LoVo (cell line): ENCODE measurements around the gene FSCN2.
"Not testable (repeated sequence)": the region's sequence is repeated elsewhere in the genome, so short reads cannot be mapped to it uniquely, and the experiment has no call there.

Experiments
- DNase-seq: peaks from one replicate; pipeline ENCODE4 v3.0.0-alpha.2; 2016; ENCODE audit warnings: low spot score

Gene FSCN2

DNA sequence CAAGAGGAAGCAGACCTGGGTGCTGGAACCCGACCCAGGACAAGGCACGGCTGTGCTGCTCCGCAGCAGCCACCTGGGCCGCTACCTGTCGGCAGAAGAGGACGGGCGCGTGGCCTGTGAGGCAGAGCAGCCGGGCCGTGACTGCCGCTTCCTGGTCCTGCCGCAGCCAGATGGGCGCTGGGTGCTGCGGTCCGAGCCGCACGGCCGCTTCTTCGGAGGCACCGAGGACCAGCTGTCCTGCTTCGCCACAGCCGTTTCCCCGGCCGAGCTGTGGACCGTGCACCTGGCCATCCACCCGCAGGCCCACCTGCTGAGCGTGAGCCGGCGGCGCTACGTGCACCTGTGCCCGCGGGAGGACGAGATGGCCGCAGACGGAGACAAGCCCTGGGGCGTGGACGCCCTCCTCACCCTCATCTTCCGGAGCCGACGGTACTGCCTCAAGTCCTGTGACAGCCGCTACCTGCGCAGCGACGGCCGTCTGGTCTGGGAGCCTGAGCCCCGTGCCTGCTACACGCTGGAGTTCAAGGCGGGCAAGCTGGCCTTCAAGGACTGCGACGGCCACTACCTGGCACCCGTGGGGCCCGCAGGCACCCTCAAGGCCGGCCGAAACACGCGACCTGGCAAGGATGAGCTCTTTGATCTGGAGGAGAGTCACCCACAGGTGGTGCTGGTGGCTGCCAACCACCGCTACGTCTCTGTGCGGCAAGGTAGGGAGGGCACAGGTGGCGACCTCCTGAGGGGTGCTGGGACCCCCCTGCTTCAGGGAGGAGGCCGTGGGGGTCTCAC lies 667 bp downstream of the FSCN2 start:
- DNase-seq: no peak

DNA sequence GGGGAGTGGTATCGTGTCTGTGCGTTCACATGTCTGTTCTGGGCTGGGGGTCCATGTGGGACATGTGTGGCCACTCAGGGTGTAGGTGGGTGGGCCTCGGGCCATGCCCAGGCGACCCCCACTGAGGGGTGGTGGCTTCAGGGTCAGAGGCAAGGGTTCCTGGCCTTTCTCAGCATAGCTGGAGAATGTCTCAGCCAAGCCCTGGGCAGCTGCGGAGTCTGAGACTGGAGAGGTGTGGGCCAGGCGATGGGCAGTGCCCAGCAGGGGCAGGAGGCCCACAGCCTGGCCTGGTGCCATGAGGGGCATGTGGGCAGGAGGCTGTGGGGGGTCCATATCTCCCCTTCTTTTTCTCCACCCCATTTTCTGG lies 1.2 kb downstream of the FSCN2 start:
- no peak for DNase-seq

DNA sequence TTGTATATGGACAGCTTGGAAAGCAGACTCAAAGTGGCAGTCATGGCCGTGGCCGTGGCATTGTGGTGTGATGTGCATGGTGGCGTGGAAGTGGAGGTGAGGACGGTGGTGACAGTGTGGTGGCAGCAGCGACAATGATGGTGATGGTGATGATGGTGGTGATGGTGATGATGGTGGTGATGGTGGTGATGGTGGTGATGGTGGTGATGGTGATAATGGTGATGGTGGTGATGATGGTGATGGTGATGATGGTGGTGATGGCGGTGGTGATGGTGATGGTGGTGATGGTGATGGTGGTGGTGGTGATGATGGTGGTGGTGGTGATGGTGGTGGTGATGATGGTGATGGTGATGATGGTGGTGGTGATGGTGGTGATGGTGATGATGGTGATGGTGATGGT lies 2.8 kb downstream of the FSCN2 start:
- DNase-seq: not testable (repeated sequence)

DNA sequence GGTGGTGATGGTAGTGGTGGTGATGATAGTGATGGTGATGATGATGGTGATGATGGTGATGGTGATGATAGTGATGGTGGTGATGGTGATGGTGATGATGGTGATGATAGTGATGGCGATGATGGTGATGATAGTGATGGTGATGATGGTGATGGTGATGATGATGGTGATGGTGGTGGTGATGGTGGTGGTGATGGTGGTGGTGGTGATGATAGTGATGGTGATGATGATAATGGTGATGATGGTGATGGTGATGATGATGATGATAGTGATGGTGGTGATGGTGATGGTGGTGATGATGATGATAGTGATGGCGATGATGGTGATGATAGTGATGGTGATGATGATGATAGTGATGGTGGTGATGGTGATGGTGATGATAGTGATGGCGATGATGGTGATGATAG lies 3.8 kb downstream of the FSCN2 start:
- DNase-seq: not testable (repeated sequence)

DNA sequence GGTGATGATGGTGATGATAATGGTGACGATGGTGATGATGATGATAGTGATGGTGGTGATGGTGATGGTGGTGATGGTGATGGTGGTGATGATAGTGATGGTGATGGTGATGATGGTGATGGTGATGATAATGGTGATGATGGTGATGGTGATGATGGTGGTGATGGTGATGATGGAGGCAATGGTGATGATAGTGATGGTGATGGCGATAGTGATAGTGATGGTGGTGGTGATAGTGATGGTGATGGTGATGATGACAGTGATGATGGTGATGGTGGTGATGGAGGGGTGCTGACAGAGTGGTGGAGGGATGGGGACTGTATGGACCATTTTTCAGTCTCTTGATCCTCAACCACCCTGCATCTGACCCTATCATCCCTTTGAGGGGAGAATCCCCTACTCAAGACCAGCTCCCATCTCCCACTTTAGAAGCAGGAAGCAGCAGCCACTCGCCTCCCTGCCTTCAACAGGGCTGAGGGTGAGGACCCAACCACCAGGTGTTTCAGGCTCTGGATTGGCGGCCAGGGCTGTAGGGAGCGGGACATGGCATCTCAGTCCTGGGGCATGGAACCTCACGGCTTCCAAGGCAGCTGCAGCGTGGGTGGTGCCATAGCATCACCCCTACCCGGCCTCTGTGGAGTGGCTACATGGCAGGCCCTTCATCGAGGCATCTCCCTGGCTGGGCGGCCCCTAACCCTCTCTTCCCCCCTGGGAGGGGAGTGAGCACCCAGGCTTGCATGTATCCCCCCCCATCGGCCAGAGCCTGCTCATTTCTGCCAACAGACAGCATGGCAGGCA lies 4.5 kb downstream of the FSCN2 start:
- no peak for DNase-seq

DNA sequence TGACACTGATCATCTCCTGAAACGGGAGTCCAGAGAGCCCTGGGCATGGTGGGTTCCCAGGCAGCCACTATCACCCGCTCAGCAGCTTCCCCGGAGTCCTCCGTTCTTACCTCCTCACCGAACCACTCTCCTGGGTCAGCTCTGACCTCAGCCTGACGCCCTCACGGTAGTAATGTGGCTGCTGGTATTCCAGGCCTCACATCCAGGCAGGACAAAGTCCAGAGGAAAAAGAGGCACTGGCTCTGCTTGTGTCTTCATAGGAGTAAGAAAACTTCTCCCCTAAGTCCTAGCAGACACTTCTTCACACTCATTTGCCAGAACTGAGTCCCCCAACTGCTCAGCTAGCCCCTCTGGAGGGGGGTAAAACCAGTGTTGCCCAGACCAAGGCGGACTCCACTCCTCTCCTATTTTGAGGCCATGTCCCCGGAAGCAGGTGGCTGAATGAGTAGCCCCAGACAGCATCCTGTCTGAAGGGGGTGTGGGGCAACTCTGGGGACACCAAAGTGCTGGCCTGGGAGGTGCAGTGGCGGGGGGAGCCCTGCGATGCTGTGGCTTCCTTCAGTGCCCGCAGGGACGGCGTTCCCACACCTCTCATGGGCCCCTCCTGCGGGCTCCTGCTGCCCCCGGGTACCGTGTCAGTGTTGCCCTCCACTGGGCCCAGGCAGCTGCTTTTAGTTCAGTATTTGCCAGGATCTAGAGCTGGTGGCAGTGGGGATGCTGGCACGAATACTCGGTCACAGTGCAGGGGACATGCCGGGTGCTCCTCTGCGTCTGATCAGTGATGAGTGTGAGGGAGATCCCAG lies 5.4 kb downstream of the FSCN2 start:
- no peak for DNase-seq

DNA sequence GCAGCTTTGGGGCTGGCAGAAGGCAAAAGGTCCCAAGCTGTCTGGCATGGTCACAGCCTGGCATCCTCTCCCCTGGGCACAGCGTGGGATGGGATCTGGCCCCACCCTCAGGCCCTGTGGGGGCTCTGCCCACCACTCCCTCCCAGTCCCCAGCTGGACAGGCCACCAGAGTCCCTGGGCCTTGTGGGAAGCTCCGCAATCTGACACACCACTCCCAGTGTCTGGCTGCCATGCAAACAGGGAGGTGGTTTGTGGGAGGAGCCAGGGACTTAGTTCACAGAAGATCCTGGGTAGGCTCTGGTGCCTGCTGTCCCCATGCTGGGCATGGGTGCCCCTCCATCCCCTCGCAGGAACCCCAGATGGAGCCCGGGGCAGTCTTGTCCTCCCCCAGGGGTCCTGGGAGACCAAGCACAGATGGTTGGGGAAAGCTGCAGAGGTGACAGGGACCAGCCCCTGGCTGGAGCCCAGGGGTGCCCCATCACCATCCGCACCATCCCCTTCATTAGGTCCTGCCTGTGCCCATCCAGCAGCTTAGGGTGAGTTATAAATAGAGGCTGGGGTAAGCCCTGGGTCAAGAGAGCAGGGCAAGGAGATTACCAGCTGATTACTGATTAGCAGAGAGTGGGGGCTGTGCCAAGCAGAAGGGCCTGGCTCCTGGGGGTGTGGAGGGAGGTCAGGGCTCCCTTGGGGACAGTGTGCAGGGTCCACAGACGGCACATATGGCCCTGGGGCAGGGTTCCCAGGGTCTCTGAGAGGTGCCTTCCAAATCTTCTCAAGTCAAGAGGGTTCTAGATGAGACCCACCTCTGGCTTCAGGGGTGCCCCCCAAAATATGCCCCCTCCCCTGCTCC lies 6.2 kb downstream of the FSCN2 start:
- DNase-seq: no peak

DNA sequence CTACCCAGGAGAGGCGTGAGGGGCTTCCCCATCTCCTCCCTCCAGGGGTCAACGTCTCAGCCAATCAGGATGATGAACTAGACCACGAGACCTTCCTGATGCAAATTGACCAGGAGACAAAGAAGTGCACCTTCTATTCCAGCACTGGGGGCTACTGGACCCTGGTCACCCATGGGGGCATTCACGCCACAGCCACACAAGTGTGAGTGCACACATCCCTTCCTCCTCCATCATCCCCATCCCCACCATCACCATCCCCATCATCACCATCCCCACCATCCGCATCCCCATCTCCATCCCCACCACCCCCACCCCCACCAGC lies 6.8 kb downstream of the FSCN2 start:
- DNase-seq: no peak

DNA sequence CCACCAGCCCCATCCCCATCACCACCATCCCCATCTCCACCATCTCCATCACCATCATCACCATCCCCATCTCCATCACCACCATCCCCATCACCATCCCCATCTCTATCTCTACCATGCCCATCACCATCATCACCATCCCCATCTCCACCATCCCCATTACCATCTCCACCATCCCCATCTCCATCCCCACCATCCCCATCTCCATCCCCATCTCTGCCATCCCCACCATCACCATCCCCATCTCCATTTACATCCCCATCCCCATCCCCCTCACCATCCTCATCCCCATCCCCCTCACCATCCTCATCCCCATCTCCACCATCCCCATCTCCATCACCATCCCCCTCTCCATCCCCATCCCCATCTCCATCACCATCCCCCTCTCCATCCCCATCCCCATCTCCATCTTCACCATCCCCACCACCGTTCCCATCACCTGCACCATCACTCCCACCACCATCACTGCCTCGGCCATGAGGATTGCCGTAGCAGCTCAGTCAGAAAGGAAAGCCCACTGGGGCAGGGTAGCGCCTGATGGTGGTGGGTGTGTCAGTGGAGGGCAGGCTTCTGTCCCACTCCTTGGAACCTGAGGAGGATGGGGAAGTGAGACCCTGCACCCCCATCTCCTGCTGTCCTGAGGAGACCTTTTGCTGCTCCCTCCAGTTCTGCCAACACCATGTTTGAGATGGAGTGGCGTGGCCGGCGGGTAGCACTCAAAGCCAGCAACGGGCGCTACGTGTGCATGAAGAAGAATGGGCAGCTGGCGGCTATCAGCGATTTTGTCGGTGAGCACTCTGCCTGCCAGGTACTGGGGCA lies 7.5 kb downstream of the FSCN2 start:
- no peak for DNase-seq

DNA sequence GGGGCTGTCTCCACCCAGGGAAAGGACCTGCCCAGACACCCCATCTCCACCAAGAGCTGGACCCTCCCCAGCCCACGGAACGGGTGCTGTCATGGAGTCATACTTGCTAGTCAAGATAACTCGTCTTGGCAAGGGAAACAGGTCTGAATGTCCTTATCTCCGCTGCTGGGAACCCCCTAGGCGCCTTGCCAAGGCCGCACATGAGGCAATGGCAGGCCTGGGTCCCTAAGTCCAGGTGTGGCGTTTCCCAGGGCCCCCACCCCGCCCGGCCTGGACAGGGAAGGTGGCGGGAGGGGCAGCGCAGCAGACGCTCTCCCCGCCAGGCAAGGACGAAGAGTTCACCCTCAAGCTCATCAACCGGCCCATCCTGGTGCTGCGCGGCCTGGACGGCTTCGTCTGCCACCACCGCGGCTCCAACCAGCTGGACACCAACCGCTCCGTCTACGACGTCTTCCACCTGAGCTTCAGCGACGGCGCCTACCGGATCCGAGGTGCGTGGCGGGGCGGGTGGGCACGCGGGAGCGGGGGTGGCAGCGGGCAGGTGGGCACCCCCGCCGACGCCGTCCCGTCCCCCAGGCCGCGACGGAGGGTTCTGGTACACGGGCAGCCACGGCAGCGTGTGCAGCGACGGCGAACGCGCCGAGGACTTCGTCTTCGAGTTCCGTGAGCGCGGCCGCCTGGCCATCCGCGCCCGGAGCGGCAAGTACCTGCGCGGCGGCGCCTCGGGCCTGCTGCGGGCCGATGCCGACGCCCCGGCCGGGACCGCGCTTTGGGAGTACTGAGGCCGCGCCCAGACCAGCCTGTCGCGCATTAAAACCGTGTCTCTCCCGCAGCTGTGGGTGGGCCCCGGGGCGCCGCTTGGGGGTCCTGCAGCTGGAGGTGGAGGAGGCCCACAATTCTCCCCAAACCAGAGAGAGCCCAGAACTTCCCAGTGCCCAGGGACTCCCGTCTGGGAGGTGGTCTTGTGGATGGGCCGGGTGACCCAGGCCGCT lies 8.4 kb downstream of the FSCN2 start:
- no peak for DNase-seq

DNA sequence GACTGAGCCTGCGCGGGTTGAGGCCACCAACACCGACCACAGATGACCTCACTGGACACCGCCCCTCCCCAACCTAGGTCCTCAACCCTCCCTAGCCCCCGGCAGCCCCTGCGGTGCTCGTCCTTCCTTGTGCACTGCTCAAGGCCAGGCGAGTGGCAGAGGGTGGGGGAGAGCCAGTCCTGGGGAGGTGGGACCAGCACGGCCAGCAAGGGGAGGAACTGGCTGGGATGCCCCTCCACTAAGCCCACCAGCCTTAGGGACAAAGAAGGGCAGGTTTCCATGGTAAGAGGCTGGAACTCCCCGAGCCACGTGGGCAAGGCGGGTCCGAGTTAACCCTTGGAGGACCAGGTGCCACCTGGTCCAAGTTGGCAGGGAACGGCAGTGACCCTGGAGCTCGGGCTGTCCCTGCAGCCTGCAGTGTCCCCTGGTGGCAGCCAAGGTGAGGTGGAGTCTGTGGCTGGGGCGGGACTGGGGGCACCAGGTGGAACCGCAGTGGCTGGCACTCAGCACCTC lies 9.2 kb downstream of the FSCN2 start:
- no peak for DNase-seq

DNA sequence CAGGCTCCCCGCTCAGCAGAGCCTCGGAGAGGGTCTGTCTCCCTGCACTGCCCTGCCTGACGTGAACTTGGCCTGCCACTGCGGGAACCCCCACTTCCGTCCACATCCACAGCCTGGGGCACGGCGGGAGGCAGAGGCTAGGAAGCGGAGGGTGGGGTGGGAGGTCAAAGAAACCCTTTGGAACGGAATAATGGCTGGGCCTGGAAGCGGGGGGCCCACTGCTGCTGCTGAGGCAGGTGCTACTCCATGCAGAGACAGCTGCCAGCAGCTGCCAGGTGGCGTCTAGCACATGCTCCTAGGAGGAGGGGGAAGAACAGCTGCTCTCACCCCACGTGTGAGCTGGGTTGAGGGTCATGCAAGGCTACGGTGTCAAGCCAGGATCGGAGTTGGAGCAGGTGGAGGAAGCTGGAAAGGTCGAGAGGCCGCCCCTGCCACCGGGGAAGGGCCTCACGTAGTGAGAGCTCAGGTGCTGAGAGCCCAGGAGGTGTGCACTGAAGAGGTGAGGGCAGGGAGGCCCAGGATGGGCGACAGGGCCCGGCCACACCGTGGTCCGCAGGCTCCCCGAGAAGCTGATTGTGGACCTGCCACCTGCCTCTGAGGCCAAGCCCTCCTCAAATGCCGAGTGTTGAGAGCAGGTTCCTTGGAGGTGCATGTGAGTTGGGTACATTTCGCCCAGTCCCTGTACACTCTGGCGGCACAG lies 9.8 kb downstream of the FSCN2 start:
- DNase-seq: no peak

DNA sequence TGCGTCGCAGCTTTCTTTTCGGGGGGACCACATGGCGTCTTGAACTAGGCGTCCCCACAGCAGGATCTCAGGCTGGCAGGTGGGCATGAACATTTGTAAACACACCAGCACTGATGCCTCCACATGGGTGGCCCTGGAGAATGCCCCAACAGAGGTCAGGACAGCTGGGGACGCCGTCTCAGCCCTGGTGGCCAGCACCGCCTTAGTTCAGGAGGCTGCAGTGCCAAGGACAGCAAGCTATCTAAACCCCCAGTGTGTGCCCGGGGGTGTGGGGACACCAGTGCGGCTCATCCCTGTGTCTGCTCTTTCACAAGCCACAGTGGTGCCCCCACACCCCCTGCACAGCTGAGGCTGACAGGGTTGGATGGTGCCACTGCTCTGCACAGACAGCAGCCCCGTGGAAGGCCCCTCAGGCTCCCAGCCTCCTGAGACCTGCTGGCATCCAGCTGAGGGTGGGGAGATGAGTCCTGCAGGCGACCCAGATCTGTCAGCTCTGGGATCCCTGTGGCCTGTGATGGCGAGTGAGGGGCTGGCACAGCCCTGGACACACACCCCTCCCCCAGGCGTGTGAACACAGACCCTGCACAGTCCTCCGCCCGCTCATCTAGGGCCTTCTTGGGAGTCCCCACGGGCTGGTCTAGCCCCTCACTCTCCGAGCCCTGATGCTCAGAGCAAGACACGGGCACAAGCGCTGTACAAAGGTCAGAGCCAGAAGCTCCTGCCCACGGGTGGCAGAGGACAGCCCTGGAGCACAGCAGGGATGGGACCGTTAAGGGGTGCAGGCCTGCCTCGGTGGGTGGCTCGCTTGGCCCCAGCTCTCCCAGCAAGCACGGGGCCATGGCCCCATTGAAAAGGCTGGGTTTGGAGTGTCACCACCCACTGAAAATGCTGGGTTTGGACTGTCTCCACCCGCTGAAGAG lies 10.7 kb downstream of the FSCN2 start:
- DNase-seq: no peak

DNA sequence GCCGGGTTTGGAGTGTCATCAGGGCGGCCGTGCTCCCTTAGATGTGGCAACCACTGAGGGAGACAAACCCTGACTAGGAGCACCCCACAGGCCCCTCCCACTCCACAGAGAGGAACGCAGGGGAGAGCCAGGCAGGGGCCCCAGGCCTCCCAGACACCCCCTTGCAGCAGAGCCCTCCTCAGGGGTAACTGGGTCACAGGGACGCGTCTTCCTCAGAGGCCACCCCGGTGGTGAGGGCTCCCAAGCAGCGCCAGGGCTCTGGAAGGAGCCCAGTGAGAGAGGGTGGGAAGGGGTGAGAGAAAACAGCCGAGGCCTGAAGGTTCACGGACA lies 11.4 kb downstream of the FSCN2 start:
- DNase-seq: no peak

DNA sequence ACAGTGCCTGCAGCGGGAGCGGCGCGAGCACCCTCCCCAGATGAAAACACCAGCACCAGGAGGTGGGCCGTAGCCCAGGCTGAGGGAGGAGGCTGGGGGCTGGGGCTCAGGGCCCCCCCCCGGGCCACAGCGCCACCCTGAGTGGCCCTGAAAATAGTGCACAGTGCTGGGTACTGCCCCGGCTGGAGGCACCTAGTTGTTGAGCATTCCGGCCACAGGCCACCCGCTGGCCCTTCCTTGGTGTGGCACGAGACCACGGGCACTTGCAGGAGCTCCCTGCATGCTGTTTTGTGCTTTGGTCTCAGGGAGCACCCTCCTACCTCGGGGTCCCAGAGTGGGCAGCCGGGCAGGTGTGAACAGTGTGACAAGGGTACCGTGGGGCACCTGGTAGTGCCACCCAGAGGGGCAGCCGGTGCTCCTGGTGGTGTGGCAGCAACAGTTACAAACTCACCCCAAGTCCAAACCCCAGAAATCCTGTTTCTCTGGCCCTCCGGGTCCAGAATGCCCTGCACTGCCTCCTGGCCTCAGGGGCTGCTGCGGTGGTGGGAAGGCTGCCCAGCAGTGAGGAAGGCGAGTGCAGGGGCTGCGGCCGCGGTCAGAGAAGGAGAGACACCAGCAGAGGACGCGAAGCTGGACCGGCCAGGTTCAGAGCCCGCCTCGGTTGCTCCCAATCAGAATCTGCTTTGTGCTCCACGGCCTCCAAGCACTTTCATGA lies 11.9 kb downstream of the FSCN2 start:
- no peak for DNase-seq

DNA sequence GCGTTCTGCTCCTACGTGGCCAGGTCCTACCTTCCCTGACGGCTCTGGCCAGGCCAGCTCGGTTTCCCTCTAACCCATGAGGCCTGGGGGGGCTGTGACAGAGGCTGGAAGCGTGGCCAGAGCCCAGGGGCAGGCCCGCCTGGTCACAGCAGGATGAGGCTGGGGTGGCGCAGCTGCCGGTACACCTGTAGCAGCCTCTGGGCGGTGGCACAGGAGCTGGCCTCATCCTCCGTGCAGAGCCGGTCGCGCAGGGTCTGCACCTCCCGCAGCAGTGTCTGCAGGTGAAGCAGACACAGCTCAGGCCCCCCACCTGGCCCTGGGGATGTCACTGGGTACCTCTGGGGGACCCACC lies 12.5 kb downstream of the FSCN2 start:
- DNase-seq: no peak

DNA sequence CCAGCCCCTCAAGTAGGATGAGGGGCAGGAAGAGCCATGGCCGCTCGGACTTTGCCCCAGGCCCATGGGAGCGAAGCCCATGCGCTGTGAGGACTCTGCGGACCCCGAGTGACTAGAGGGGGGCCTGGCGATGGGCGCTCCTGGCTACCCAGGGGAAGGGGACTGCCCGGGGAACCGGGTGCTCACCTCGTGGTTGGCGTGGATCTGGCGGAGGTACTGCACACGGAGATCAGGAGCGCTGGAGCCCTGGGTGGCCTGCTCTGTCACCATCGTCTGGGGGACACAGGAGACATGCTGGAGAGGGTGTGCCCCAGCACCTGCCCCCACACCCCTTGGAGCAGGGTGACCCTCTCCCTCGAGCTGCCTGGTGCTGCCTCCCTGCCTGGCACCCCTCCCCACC lies 12.9 kb downstream of the FSCN2 start:
- DNase-seq: no peak
